GM19438 (cell line): ENCODE measurements around the gene GNAQ.
"Not testable (repeated sequence)": the region's sequence is repeated elsewhere in the genome, so short reads cannot be mapped to it uniquely, and the experiment has no call there.

Experiments used
- ATAC-seq: cut with Tn5 transposase; IDR thresholded peaks from one replicate; pipeline ENCODE4 v1.9.1; 2021; ENCODE audit warnings: low read depth; ENCODE audit not compliant: unreplicated experiment

The GNAQ gene

DNA sequence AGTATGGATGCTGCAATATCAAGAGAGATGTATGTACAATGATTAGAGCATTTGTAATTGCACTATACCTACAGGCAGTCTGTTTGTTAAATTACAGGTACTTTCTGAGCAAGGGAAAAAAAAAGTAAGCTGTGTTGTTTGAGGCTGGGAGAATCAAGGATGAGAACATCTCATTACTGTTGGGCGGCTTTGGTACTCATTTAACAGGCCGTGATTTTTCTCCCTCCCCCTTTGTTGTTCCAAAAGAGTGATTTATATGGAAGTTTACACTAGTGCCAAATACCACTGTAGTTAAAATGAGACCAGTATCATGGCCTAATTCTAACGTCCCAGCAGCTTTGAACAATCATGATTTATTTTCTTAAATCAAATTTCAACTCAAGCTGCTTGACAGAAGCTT is 312.3 kb downstream of the GNAQ start:
- no peak for ATAC-seq

DNA sequence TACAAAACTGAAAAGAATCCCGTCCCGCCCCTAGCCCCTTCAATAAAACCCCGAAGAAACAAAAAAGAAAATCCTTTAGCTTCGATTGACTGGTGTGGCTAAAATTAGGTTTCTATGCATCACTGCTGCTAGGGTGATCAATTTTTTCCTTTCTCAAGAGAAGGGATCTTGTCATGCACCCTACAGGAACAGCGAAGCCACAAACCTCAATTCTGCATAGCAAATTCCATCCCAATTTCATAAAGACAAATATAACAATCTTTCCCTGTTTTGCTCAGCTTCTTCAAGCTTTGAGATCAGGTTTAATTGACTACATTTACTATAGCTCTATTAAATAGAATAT is 313.3 kb downstream of the GNAQ start:
- ATAC-seq = not testable (repeated sequence)

DNA sequence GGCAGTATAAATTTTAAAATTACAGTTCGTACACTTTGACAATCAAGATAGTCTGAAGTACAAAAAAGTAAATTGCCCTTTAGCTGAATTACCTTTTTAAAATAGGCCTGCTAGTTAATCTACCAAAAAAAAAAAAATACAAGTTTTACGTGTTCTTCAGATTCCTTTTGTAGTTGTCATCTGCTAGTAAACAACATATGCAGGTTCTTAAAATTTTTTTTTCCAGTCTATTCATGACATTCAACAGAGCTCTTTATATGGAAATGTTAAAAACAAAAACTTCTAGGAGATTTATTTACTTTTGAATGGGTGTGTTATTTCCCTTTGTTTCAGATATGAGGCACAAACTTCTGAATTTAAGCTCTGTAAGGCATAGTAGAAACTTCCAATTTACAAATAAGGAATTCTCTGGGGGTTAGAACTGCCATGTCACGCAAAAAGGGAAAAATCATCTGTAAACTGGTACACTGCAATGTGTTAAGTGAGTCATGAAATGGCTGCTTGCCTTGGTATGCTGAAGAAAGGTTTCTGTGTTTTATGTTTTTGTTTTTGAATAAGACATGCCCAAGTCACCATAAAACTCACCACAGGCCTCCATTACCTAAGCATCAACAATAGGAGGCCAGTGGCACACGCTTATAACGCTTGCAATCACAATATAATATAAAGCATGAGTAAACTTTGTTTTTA is 313.9 kb downstream of the GNAQ start:
- not testable (repeated sequence) for ATAC-seq

DNA sequence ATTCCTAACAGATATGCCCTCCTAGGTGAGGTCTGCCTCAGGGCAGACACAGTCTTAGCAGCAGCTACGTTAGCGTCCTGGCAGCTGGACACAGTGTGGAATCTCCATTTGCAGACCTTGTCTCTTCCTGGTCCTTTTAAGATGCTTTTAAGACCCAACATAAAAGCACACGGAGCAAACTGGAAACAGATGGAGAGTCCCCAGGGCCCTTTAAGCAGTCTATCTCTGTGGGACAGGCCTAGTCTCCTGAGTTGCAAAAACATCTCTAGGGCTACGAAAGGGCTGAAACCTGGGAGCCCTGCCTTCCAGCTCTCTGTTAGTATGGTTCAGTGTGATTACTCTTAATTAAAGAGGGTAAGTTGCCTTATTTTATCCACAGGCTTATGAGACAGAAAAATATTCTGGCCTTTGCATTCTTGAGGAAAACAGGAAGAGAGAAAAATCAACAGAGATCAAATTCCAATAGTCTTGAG is 317.5 kb downstream of the GNAQ start:
- ATAC-seq = no peak

DNA sequence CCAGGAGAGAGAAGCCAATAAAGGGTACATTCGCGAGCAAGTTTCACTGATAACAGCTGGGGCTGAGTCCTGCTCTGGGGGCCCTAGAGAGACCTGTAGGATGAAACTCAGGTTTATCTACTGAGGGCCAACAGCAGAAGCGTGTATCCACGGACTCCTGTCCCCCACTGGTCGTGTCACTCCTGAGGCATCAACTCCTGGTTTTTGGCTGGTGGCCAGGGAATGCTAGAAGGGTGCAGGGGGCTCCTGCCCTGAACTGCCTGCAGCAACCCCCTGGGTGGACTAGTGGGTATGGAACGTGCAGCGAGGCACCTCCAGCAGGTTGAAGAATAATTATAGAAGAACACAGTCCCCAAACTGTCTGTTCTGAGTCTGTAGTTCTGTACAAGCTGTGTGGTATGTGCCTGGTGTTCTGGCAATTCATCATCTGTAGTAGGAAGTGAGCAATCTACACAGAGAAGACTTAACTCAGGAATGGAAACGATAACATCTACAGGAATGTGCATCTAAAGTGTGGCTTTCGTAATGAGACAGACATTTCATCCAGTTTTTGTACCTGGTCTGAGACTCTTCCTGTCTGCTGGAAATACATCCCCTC is 319.0 kb downstream of the GNAQ start:
- no peak for ATAC-seq

DNA sequence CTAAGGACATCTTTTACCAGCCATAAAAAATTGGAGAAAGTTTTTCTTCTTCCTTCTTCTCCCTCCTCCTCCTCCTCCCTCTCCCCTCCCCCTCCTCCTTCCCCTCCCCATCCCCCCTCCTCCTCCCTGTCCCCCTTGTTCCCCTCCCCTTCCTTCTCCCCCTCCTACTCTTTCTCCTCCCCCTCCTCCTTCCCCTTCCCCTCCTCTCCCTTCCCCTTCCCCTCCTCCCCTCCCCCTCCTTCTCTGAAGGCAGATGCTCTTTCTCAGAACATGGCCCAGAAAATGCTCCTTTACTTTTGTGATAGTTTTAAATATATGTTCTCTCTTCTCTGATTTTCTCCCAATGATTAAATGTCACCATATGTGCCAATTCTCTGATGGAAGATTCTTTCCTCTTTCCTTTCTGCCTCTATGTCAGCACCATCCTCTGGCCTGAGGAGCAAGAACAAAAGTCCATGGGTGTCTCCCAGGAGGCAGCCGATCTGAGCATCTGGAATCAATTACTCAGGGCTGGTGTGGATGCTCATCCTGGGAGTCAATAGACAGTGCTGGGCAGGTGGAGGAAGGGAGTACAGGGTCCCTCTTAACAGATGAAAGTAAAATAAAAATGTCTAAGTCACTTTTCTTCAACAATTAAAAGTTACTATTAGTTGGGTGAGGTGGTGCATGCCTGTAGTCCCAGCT is 320.5 kb downstream of the GNAQ start:
- no peak for ATAC-seq

DNA sequence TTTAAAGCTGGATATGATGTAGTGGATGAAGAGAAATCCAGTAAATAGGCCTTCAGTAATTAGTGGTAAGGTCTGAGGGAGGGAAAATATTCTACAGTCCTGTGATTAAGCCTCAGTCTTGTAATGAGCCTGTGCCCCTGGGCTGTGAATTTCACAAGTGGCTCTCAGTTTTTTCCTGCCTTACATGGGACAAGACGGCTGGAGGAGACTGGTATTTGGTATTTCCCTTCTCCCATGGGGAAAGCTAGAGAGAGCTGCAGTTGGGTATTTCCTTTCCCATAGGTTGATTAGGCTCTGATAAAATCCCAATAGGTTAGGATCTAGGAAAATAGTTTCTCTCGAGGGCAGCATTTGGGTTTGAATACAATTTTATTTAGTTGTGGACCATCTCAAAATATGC is 321.3 kb downstream of the GNAQ start:
- ATAC-seq = no peak

DNA sequence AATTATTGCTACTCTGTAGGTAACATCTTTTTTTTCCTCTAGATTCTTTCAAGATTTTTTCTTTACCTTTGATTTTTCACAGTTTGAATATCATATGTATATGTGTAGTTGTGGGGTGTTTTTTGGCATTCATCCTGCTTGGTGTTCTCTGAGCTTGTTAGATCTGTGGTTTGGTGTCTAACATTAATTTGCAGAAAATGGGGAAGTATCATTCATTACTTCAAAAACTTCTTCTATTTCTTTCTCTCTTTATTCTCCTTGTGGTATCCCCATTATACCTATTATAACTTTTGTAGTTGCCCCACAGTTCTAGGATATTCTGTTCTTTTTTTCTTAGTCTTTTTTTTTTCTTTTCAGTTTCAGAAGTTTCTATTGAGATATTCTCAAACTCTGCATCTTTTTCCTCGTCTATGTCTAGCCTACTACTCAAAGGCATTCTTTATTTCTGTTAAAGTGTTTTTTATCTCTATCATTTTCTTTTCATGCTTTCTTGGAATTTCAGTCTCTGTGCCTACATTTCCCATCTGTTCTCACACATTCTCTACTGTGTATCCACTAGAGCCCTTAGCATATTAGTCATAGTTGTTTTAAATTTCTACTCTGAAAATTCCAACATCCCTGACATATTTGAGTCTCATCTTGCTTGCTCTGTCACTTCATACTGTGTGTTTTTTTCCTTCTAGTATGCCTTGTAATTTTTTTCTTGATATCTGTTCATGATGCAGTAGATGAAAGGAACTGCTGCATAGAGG is 323.4 kb downstream of the GNAQ start:
- no peak for ATAC-seq

DNA sequence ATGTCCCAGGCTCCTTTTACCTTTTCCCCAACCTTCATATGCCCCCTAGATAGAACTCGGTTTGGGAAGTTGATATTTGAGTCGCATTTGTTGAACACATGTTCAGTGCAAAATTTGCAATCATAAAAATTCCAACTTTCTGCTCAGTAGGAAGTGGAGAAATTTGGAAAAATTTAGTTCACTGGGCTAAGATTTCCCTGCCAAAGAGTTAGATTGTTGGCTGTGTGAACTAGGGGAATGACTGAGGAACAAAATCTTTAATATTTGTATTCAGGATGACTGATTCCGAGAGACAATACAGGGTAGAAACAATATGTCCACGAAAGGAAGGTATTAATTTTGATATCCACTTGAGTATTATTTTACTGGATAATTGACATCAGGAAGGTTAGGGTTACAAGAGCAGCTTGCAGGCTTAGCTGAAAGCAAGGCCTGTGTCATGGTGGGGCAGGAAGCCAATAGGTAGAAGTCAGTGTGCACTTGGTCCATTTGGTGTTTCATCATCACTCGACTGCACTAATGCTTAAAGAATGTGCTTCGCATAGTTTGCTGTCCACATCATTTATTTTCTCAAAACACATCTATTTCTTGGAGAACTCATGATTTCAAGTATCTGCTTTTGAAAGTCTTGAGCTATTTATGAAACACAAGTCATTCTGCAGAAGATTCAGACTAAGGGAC is 324.1 kb downstream of the GNAQ start:
- no peak for ATAC-seq

DNA sequence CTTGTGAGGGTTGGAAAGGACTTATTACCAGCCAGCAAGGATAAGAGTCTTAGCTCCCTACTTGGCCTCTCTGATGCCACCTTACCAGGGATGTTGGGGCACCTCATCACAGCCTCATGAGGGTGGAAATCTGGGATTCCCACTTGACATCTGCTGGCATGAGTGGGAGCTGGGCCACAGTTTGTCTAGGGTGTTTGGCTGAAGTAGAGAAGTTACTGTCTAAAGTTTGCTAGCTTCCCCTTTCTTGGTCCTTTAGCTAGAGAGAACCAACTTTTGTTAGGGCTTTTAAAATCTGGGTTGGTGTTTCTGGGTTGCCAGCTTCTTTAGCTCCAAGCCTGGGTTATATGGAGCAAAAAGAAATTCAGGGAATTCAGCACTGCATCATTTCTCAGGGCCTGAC is 326.0 kb downstream of the GNAQ start:
- no peak for ATAC-seq

DNA sequence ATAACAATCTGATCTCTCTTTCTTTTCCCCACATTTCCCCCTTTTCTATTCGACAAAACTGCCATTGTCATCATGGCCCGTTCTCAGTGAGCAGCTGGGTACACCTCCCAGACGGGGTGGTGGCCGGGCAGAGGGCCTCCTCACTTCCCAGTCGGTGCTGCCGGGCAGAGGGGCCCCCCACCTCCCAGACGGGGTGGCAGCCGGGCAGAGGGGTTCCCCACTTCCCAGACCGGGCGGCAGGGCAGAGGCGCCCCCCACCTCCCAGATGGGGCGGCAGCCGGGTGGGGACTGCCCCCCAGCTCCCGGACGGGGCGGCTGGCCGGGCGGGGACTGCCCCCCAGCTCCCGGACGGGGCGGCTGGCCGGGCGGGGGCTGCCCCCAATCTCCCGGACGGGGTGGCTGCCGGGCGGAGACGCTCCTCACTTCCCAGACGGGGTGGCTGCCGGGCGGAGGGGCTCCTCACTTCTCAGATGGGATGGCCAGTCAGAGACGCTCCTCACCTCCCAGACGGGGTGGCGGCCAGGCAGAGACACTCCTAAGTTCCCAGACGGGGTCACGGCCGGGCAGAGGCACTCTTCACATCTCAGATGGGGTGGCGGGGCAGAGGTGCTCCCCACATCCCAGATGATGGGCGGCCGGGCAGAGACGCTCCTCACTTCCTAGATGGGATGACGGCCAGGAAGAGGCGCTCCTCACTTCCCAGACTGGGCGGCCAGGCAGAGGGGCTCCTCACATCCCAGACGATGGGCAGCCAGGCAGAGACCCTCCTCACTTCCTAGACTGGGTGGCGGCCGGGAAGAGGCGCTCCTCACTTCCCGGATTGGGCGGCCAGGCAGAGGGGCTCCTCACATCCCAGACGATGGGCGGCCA is 328.9 kb downstream of the GNAQ start:
- not testable (repeated sequence) for ATAC-seq

DNA sequence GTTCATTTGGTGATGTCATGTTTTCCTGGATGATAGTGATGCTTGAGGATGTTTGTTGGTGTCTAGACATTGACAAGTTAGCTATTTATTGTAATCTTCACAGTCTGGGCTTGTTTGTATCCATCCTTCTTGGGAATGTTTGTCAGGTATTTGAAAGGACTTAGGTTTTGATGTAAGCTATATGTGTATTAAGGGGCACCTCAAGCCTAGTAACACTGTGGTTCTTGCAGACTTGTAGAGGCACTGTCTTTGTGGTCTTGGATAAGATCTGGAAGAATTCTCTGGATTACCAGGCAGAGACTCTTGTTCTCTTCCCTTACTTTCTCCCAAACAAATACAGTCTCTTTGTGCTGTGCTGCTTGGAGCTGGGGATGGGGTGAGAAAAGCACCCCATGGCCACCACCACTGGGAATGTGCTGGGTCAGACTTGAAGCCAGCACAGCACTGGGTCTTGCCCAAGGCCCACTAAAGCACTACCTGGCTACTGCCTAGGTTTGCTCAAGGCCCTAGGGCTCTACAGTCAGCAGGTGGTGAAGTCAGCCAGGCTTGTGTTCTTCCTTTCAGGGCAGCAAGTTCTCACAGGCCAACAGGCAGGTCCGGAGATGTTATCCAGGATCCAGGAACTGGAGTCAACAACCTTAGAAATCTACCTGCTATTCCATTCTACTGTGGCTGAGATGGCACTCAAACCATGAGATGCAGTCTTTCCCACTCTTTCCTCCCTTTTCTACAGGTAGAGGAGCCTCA is 334.2 kb downstream of the GNAQ start:
- no peak for ATAC-seq

DNA sequence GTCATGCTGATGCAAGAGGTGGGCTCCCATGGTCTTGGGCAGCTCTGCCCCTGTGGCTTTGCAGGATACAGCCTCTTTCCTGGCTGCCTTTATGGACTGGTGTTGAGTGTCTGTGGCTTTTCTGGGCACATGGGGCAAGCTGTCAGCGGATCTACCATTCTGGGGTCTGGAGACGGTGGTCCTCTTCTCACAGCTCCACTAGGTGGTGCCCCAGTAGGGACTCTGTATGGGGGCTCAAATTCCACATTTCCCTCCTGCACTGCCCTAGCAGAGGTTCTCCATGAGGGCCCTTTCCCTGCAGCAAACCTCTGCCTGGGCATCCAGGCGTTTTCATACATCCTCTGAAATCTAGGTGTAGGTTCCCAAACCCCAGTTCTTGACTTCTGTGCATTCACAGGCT is 340.9 kb downstream of the GNAQ start:
- ATAC-seq = not testable (repeated sequence)

DNA sequence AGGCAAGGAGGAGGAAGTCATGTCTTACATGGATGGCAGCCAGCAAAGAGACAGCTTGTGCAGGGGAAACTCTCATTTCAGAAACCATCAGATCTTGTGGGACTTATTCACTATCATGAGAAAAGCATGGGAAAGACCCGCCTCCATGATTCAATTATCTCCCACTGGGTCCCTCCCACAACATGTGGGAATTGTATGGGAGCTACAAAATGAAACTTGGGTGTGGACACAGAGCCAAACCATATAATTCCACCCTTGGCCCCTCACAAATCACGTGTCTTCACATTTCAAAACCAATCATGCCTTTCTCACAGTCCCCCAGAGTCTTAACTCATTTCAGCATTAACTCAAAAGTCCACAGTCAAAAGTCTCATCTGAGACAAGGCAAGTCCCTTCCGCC is 341.5 kb downstream of the GNAQ start:
- not testable (repeated sequence) for ATAC-seq

DNA sequence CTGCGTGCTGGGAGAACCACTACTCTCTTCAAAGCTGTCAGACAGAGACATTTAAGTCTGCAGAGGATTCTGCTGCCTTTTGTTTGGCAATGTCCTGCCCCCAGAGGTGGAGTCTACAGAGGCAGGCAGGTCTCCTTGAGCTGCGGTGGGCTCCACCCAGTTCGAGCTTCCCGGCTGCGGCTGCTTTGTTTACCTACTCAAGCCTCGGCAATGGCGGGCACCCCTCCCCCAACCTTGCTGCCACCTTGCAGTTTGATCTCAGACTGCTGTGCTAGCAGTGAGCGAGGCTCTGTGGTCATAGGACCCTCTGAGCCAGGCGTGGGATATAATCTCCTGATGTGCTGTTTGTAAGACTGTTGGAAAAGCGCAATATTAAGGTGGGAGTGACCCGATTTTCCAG is 343.9 kb downstream of the GNAQ start:
- not testable (repeated sequence) for ATAC-seq

DNA sequence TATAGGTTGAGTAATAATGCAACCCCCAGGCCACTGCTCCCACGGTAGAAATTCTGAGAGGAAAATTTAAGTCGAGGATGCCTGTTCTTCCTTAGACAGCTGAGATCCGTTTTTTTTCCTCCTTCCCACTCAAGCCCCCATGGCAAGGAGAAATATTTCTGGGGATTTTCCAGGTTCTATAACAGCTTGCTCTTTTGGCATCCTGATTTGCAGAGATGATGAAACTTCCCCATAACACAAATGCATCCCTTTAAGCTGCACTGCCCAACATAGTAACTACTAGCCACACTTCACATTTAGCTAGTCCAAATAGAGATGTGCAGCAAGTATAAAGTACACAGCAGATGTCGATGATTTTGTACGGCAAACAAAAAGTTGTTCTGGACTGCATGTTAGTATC is 351.0 kb downstream of the GNAQ start:
- ATAC-seq = no peak

DNA sequence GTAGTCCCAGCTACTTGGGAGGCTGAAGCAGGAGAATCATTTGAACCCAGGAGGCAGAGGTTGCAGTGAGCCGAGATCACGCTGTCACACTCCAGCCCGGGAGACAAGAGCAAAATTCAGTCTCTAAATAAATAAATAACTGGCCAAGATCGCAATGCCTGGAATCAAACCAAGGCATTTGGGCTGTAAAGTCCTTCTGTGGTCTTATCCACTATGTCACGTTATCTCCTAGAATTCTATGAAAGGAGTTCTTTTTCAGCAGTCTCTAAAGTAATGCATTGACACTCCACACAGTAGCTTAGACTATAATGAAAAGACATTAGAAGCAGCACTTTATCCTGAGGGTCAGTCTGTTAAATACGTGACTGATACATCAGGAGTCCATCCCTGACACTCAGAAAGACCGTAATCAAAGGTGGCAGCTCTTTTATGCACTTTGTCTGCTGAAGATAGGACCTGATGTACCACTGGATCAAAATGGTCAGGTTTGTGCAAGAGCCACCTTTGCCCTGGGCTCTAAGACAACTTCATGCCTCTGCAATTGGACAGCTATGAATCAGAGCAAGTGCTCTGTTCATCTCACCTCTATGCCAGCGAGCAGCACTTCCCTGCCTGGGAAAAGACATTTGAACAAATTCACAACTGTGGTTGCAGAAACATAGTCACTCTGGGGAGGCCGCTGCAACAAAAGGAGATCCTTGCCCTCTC is 351.8 kb downstream of the GNAQ start:
- no peak for ATAC-seq

DNA sequence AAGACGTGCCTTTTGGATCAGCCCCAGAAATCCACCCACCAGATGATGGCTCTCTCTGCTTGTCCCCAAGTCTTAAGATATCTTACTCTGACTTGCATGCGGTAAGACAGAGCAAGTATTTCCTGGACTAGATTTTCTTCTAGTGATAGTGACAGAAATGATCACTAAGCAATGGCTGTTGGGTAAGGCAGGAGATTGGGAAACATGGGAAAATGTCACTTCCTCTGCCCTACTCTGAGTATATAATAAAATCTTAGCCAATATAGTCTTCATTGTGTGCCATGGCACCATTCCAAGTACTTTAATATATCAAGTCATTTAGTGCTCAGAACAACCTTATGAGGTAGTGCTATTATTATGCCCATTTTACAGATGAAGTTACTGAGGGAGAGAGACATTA is 352.5 kb downstream of the GNAQ start:
- no peak for ATAC-seq
